Prostate gland (tissue), 2 donors: ENCODE results near the gene KLF15.

Experiments
- CTCF ChIP-seq, 4 experiments: fragments of 200-600 bp in 2 of 4; fragments of 450-650 bp in 2 of 4; sonication (generic) in 2 of 4; IDR thresholded peaks; 1 replicate in 3 of 4; 2 replicates in 1 of 4; pipeline ENCODE4 v1.5.1; 2016 to 2019; ENCODE audit warnings: antibody characterized with exemption in 4 of 4, mild to moderate bottlenecking in 2 of 4, moderate library complexity in 2 of 4
- POLR2A ChIP-seq: fragments of 450-650 bp; IDR thresholded peaks from one replicate; pipeline ENCODE4 v1.6.1; 2016; ENCODE audit warnings: antibody characterized with exemption, mild to moderate bottlenecking
- POLR2AphosphoS5 ChIP-seq: sonication (generic); formaldehyde crosslinking; IDR thresholded peaks from one replicate; pipeline ENCODE4 v1.6.1; 2017; ENCODE audit warnings: antibody characterized with exemption

GRCh38 chr3:126367316-126367805 is 10.2 kb upstream of the KLF15 start:
- TF ChIP-seq CTCF (IDR thresholded peaks at IDR 0.05) (no peak), POLR2A (no peak), POLR2AphosphoS5 (no peak)
